Measurements from ENCODE around the gene TRIM2. TPM values are rescaled to one million over a fixed set of nuclear protein-coding genes. Genes with fewer than 3 reads are reported as not detected.

Gene TRIM2
- total RNA-seq, 3 donors from 2014 or later, result 26.7 to 109 (median 52.4) TPM

GRCh38 chr4:153179100-153179499, 25.1 kb upstream of the TRIM2 start:
- TF ChIP-seq POLR2A (IDR thresholded peaks at IDR 0.05), result no peak
- no peak for TF ChIP-seq POLR2AphosphoS5 (IDR thresholded peaks at IDR 0.05)

DNA sequence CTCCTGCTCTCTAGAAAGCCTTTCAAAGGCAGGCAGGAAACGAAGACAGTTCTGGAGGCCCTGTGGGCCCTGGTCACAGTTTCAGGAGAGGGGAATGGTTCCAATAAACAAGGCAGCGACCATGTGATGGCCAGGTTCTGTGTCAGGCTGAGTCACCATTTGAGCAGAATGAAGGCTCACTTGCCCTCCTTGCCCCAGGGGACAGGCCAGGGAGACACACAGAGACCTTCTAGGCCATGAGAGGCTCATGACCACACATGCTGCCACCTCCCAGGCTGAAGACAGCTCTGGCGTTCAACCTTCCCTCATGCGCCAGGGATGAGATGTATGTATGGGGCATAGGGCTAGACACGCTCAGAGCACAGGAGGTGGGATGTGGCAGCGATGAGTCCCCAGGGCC, 22.9 kb upstream of the TRIM2 start:
- intact Hi-C loops (cut with DNase I; ENCODE audit: low total_unique reads), result no loop called here
- Histone ChIP-seq H3K27ac (no peak overlapping the region), H3K27me3 (no peaks in the 10 kb centered on the region), H3K36me3 (no peaks in the 10 kb centered on the region), H3K4me3 (no peak overlapping the region), H3K4me1 (no peaks in the 10 kb centered on the region), H3K9me3 (no peaks in the 10 kb centered on the region)
- TF ChIP-seq, protein P1, sequence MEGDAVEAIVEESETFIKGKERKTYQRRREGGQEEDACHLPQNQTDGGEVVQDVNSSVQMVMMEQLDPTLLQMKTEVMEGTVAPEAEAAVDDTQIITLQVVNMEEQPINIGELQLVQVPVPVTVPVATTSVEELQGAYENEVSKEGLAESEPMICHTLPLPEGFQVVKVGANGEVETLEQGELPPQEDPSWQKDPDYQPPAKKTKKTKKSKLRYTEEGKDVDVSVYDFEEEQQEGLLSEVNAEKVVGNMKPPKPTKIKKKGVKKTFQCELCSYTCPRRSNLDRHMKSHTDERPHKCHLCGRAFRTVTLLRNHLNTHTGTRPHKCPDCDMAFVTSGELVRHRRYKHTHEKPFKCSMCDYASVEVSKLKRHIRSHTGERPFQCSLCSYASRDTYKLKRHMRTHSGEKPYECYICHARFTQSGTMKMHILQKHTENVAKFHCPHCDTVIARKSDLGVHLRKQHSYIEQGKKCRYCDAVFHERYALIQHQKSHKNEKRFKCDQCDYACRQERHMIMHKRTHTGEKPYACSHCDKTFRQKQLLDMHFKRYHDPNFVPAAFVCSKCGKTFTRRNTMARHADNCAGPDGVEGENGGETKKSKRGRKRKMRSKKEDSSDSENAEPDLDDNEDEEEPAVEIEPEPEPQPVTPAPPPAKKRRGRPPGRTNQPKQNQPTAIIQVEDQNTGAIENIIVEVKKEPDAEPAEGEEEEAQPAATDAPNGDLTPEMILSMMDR (IDR thresholded peaks at IDR 0.05), result no peak
- TF ChIP-seq POLR2A (IDR thresholded peaks at IDR 0.05) (no peak), POLR2AphosphoS5 (IDR thresholded peaks at IDR 0.05) (no peak)
- DNase-seq (ENCODE audit: low spot score in 2 of 2), result no peak

More at GRCh38 chr4:153179100-153179499, 25.1 kb upstream of the TRIM2 start:
- Histone ChIP-seq H3K27ac (no peak overlapping the region), H3K4me3 (no peak overlapping the region), H3K9me3 (no peaks in the 10 kb centered on the region), H3K36me3 (no peaks in the 10 kb centered on the region), H3K27me3 (no peaks in the 10 kb centered on the region), H3K4me1 (no peaks in the 10 kb centered on the region)
- DNase-seq (ENCODE audit: low spot score in 2 of 2), result no peak
- intact Hi-C loops (cut with DNase I; ENCODE audit: low total_unique reads), result no loop called here

GRCh38 chr4:153181700-153182099, 22.5 kb upstream of the TRIM2 start:
- no peaks in the 10 kb centered on the region for H3K27me3 ChIP-seq
- H3K4me3 ChIP-seq, result no peak overlapping the region
- no peaks in the 10 kb centered on the region for H3K9me3 ChIP-seq
- no peaks in the 10 kb centered on the region for H3K4me1 ChIP-seq
- H3K36me3 ChIP-seq, result no peaks in the 10 kb centered on the region
- TF ChIP-seq, protein P1 (IDR thresholded peaks at IDR 0.05), result no peak
- TF ChIP-seq POLR2A (IDR thresholded peaks at IDR 0.05) (no peak), POLR2AphosphoS5 (IDR thresholded peaks at IDR 0.05) (no peak)
- DNase-seq (ENCODE audit: low spot score in 2 of 2), result no peak
- H3K27ac ChIP-seq, result no peak overlapping the region
- intact Hi-C loops (cut with DNase I; ENCODE audit: low total_unique reads), result no loop called here

- Histone ChIP-seq H3K36me3 (no peaks in the 10 kb centered on the region), H3K27me3 (no peaks in the 10 kb centered on the region), H3K4me1 (no peaks in the 10 kb centered on the region), H3K27ac (no peak overlapping the region), H3K9me3 (no peaks in the 10 kb centered on the region), H3K4me3 (no peak overlapping the region)
- DNase-seq (ENCODE audit: low spot score in 2 of 2), result no peak
- intact Hi-C loops (cut with DNase I; ENCODE audit: low total_unique reads), result no loop called here
- TF ChIP-seq POLR2AphosphoS5 (IDR thresholded peaks at IDR 0.05), result no peak
- TF ChIP-seq POLR2A (IDR thresholded peaks at IDR 0.05), result no peak
- TF ChIP-seq, protein P1 (IDR thresholded peaks at IDR 0.05), result no peak
These were observed 21.1 kb upstream of the TRIM2 start for GRCh38 chr4:153183146-153183545.

- H3K36me3 ChIP-seq, result no peaks in the 10 kb centered on the region
- no peaks in the 10 kb centered on the region for H3K9me3 ChIP-seq
- intact Hi-C loops (cut with DNase I; ENCODE audit: low total_unique reads), result no loop called here
These were observed 18.9 kb upstream of the TRIM2 start for GRCh38 chr4:153185331-153185852.

More at GRCh38 chr4:153185331-153185852, 18.9 kb upstream of the TRIM2 start:
- H3K4me1 ChIP-seq, result no peaks in the 10 kb centered on the region
- H3K27ac ChIP-seq, result no peak overlapping the region
- H3K27me3 ChIP-seq, result no peaks in the 10 kb centered on the region
- H3K4me3 ChIP-seq, result no peak overlapping the region
- TF ChIP-seq POLR2AphosphoS5 (IDR thresholded peaks at IDR 0.05) (no peak), POLR2A (IDR thresholded peaks at IDR 0.05) (no peak)
- TF ChIP-seq, protein P1 (IDR thresholded peaks at IDR 0.05), result no peak
- DNase-seq (ENCODE audit: low spot score in 2 of 2), result no peak
